Jurkat, Clone E6-1 (cell line): ENCODE measurements around the gene TWF1.
A peak's percentile ranks its signal among the peaks of the same experiment; 100 is the strongest.
"Not testable (repeated sequence)": the region's sequence is repeated elsewhere in the genome, so short reads cannot be mapped to it uniquely, and the experiment has no call there.

Source experiments
- DNase-seq: peaks from one replicate; pipeline ENCODE4 v3.0.0-alpha.2; 2011; ENCODE audit warnings: low read depth, low spot score
- H3K4me3 ChIP-seq: 2 replicates; pipeline ENCODE4 v1.5.1; 2011; ENCODE audit warnings: mild to moderate bottlenecking, low read length, control low read depth, moderate library complexity

TWF1 gene

DNA sequence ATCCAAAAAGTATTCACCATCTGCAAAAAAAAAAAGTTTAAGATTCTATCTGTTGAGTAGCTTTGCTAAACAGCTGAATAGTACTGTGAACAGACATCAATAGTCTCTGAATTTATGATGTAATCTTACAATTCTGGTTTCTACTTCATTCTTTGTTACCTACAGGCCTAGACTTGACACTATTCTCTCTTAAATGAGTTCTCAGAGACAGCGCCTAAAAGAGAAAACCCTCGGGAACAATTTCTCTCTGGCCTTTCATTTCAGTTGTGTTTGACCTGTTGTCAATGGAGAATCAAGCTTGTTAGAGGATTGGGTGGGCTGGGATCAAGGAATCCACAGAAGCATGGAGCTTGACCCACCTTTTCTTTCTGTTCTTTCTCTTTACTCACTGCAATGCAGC is 5.9 kb upstream of the TWF1 start:
- no peak overlapping the region for H3K4me3 ChIP-seq
- no peak for DNase-seq

DNA sequence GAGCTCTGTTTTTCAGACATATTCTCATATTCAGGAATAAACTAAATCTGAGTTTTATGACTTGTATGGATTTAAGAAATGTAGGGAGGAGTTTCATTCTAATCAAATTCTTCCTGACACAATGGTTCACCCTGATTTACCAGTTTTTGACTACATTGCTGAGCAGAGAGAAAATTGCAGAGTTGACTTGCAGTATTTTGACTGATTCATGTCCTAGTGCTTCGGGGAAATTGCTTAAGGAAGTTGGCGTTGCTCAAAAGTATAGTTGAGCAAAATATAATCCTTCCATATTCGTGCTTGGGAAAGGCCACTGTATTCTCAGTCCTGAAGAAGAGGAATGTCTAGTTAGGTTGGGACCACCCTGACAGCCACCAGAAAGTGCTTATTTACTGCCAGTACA is 1.3 kb upstream of the TWF1 start:
- no peak overlapping the region for H3K4me3 ChIP-seq

DNA sequence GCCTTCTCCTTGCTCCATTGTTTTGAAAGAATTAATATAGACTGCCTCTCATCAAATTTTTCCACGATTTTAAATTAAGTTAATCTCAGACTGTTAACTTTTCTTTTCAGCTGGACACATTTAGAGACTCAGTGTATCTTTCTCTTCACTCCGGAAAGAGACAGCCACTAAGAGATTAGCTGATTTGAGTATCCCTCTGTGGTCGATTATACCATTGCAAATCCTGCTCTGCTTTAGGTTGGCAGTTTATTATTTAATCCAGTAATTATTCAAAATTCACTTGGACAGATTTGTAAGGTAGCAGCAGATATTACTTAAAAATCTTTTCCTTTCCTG is 588 bp upstream of the TWF1 start:
- DNase-seq, result no peak
- peak overlapping the region; percentile 64 for H3K4me3 ChIP-seq

More for the DNA sequence above, 1.3 kb upstream of the TWF1 start:
- no peak for DNase-seq

DNA sequence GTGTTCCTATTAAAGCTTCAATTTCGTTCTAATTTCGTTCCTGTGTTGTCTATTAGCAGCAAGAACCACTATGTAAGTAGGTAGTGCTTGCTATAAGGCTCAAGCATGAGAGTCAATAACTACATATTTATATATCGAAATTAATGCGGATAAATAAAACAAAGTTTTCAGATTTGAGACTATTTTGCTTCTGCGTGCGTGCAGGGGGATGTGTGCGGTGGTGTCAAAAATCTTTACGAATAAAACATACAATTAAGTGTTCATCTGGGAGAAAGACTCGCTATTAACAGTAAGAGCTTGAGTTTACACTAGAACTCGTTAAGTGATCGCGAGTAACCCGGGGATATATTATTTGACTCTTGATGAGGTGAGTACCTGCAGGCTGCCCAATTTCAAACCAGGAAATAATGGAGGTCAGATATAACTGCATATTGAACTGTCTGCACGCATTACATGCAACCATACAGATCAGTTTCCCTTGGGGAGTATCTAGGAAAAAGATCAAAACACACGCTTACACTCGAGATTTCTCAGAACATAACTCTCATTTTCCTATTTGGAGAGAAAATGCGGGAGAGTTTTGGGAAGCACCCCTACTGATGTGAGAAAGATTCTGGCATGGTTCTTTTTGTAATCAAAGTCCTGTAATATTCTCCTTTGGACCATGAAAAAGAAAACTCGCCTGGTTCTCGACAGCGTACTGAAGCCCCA is 813 bp downstream of the TWF1 start:
- no peak for DNase-seq
- H3K4me3 ChIP-seq, result peak overlapping the region; percentile 64

DNA sequence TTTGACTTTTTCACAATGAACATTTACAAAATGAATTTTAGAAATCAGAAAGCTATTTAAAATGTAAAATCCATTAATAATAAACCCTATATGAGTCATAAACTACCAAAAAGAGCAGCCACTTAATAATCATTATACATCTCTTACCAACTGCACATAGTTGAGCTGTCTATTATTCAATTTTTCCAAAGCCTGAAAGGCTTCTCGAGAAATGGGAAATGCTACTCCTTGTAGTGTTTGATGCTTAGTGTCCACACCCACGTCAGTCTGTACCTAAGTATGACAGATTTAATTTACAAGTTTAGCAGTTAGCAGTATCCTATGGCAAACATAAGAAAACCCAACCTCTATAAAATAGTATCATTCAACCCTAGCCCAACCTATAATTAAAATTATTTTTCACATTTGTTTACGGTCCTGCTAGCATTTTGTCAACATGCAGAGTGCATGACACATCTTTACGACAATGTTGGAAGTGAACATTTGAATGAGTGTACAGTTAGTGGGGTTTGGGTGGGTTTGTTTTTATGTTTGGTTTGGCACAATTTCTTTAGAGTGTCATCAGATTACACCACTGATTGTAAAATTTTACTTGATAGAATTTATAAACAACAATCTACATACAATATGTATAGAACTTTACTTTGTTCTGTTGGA is 8.4 kb downstream of the TWF1 start:
- DNase-seq, result no peak
- H3K4me3 ChIP-seq, result no peak overlapping the region

DNA sequence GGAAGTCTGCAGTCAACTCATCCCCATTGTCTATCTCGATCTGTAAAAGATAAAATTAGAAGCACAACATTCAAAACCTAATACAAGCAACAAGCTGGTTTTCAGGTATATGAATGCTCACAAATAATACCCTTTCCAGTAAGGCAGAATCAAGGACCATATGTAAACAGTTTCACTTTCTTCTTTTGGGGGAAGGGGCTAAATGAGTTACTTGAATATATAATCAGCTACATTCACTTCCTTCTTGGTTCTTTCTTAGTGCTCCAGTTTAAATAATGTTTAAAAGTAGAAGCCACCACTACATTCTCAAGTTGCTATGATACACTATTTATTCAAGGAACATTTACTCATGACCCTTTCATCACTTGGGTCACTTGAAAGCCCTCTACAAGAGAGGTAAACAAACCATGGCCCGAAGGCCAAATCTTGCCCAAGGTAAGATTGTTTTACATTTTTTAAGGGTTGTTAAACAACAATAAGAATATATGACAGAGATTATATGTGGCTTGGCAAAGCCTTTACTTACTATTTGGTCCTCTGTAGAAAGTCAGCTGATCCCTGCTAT is 10.3 kb downstream of the TWF1 start:
- H3K4me3 ChIP-seq, result no peak overlapping the region
- DNase-seq, result no peak

DNA sequence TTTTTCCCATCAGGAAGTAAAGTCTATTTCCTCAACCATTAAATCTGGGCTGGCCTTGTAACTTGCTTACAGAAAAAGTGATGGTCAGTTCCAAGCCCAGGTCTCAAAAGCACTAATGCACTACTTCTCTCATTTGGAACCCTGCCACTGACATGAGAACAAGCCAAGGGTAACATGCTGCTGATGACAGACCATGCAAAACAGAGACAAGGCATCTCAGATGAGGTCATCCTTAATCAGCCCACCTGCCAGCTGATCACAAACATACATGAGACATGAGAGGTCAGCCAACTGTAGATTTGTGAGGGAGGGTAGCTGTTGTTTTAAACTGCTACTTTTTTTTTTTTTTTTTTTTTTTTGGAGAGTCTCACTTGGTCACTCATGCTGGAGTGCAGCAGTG is 16.2 kb downstream of the TWF1 start:
- no peak for DNase-seq
- H3K4me3 ChIP-seq, result no peak overlapping the region

DNA sequence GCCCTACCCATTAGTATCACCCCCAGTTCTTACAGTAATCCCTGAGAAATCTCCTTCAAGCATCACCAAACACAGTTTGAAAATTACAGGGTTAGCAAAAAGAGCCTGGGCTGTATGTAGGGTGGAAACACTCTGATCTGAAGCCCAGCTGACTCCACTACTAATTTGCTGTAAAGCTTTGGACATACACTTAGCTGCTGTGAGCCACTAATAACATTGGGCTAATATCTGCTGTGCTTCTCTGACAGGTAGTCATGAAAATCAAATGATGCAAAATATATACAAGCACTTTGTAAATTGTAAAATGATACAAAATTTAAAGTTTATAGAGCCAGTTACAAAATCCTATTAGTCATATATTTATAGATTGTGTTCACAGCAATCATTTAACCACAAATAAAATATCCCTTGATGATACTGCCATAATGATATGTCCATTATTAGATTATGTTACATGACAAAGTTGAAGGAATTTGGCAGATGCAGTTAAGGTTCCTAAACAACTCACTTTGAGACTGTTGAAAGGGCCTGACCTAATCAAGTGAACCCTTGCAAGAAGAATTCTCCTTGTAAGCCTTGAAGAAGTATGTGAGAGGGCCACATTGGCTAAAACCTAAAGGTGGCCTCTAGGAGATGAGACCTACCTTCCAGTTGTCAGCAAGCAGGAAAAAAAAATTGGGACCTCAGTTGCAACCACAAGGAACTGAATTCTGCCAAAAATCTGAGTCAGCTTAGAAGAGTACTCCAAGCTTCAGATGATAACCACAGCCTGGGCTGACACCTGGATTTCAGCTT is 19.0 kb downstream of the TWF1 start:
- DNase-seq, result no peak
- no peak overlapping the region for H3K4me3 ChIP-seq

DNA sequence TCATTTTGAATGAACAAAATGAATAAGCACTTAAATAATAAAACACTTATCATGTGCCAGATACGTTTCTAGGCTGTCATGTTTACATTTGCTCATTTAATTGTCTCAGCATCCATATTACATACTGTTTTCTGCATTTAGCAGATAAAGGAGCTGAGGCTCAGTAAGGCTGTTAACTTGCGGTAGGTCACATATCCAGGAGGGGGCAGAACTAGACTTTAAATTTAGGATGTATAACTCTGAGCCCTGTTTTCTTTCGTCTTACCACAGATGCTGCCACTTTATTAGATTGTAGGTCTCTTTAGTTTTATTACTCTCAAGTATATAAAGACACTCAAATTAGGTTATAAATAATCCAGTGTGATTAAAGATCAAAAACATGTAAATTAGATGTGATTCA is 29.6 kb downstream of the TWF1 start:
- no peak for DNase-seq
- H3K4me3 ChIP-seq, result no peak overlapping the region

DNA sequence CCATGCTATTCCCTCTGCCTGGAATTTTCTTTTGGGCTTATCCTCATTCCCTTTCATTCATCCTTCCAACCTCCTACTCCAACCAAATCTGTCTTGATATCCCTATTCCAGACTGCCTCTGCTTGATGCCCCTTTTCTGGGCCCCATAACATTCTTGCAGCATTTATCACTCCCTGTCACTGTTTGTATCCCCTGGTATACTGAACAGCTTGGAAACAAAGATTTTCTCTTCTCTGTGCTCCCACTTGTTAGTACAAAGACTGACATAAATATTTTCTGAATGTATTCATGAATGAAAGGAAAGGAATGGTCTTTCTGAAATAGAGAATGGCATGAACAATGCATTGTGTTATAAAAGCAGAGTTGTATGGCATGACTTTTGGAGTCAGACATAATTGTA is 39.8 kb downstream of the TWF1 start:
- DNase-seq, result no peak
- no peak overlapping the region for H3K4me3 ChIP-seq

DNA sequence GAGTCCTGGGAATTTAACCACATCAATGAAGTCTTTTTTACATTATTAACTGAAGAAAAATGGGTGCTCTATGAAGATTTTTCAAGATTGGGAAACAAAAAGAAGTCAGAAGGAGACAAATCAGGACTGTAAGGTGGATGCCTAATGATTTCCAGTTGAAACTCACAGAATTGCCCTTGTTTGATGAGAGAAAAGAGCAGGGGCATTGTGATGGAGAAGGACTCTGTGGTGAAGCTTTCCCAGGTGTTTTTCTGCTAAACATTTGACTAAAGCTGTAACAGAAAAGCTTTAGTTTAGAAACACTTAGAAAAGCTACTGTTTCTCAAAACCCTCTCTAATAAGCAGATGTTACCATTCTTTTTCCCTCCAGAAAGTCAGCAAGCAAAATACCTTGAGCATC is 41.6 kb downstream of the TWF1 start:
- no peak overlapping the region for H3K4me3 ChIP-seq
- DNase-seq, result no peak

DNA sequence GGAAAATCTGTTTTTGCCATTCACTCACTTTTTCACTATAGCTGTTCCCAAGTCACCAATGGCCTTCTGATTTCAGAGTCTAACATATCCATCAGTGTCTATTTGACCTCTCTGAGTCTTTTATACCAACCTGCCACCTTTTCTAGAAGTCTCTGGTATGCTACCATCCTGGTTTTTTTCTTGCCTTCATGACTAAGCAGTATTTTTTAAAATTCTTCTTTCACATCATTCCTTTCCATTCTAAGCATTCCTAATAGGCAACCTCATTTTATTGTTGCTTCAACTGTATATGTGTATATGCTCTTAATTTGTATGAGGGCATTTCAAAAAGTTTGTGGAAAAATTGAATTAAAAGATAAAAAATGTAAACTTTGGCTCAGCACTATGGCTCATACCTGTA is 42.3 kb downstream of the TWF1 start:
- no peak overlapping the region for H3K4me3 ChIP-seq
- DNase-seq, result no peak

DNA sequence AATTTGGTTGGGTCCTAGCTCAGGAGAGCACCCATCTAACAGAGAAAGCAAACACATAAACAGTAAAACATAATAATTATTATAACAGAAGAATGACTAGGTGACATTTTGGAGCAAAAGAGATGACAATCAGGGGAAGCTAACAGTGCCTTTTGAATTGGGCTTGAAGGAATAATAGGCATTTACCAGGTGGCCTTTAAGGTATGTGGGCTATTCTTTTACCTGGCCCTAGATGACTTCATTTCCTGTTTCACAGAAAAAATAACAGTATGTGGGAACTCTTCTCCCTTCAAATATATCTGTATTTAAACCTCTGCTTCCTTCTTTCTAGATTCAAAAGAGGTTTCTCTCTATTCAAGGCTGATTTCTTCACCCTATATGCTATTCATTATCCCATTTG is 43.5 kb downstream of the TWF1 start:
- no peak overlapping the region for H3K4me3 ChIP-seq
- DNase-seq, result no peak

DNA sequence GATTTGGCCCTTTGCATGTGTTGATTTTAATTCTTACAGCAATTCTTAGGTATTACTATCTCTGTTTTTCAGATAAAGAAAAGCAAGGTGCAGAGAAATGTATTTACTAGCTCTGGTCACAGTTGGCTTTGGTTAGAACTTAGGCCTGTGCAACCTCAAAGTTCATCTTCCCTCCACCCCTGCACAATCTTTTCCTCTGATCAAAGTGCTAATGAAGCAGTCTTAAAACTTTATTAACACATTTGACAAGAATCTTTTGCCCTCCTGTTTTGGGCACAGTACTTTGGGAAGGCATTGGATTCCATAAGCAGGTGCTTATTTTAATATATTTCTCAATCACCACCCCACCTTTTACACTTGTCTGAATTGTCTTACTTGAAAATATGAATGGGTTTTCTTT is 44.6 kb downstream of the TWF1 start:
- H3K4me3 ChIP-seq, result no peak overlapping the region
- no peak for DNase-seq

DNA sequence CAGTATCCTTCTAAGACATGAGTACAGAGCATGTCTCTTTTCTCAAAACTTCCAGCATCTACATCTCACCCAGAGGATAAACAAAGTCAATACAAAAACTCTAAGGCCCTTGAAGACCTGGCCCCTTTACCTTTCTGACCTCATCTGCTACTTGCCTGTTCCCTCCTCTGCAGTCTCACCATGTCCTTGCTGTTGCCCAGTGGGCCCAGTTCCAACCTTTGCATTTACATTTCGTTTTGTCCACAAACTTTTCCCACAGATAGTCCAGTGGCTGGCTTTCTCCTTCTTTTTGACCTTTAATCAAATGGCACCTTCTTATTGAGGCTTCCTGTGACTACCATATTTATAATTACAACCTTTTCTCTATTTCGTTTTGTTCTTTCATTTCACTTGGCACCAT is 45.7 kb downstream of the TWF1 start:
- DNase-seq, result no peak
- H3K4me3 ChIP-seq, result peak overlapping the region; percentile 80; the same call in 1 of the 2 replicates

DNA sequence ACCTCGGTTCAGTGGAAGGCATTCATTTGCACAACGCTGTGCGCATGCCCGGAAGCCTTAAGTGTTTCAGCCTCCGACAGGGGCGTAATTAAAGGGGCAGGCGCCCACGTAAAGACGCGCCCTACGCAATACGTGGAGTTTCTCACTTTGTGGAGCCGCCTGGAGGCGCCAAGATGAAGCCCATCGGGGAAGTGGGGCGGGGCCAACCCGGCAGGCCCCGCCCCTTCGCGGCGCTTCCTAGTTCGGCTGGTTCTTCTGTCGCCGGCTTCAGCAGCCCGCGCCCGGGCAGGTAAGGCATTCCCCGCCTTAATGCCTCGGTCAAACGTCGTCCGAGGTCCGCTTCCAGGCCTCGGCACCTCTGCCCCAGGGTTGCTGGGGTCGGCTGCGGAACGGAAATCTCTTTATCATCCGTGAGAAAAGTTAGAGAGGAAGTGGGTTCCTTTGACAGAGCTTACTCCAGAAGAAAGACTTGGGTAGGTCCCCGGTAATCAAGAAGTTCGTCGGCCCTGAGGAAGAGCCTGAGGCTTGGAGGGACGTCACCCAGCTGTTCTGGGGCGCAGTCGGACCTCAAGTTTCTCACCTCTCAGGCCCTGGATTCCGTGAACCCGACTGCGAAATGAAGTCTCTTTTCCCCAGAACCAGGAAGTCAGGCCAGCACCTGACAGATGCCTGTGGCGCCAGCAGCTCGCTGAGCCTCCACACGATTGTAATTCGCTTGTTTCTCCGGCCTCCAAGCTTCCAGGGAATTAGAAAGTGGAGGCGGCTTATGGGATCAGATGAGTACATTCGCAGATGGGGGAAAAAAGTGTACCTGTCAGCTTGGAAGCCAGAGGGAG is 47.2 kb downstream of the TWF1 start, which contains the start of the genes IRAK4 and PUS7L:
IRAK4 (plus strand) TSS at position 224 of the 836 bp plus-strand sequence. CDS start 9,161 bp downstream, outside the sequence.
PUS7L (minus strand) TSS at position 63 of the 836 bp plus-strand sequence. CDS start 3,545 bp downstream, outside the sequence.
- DNase-seq, result peak; percentile 96
- H3K4me3 ChIP-seq, result peak within 1 kb of the TSS; percentile 80

DNA sequence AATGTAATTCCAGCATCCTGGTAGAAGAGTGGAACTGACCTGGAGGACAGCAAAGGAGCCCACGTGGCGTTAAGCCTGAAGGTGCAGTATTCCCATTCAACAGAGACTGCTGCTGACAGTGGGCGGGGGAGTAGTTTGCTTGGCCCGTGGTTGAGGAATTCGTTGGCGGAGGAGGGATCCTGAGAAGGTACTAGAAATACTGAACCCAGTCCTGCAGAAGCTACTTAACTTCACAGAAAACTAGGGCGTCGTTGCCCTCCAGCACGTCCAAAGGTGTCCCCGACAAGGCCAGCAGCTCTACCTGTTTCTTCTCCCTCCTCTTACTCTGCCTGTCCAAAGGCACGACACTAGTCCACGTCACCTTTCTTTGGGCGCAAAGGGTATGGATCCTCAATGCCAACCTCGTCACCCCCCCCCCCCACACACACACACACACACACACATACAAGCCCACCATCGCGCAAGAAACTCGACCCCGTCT is 47.8 kb downstream of the TWF1 start:
- peak overlapping the region; percentile 80 for H3K4me3 ChIP-seq
- DNase-seq, result peak; percentile 8

DNA sequence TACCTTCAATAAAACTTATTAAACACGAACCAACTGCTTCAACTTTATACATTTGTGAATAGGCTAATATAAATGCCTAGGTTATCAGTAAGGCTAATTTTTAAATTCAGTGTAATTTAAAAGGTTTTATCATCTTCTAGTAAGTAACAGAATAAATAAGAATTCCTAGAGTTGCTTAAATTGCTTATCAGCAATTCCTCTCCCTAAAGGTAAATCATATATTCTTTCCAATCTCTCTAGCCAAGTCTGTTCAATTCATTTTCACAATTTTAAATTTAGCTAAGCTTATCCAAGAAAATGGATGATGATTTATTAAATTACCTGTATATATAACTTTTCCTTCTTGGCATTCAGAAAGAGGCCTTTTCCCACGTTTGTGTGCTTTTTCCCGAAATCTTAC is 52.1 kb downstream of the TWF1 start:
- no peak overlapping the region for H3K4me3 ChIP-seq
- DNase-seq, result no peak

DNA sequence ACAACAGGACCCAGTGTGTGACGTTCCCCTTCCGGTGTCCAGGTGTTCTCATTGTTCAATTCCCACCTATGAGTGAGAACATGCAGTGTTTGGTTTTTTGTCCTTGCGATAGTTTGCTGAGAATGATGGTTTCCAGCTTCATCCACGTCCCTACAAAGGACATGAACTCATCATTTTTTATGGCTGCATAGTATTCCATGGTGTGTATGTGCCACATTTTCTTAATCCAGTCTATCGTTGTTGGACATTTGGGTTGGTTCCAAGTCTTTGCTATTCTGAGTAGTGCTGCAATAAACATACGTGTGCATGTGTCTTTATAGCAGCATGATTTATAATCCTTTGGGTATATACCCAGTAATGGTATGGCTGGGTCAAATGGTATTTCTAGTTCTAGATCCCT is 54.8 kb downstream of the TWF1 start:
- not testable (repeated sequence) for DNase-seq, H3K4me3 ChIP-seq
